HL-60/S4 treated with phorbol 12-myristate 13-acetate at 8.2 ng/mL for 4 days and 3 days (cell line): ENCODE data around the gene PREX1.

Source experiments
- in situ Hi-C: fragments of 300-500 bp; cut with MboI; formaldehyde crosslinking; loops from 2 replicates; pipeline ENCODE4 v1.15.0; 2022; ENCODE audit warnings: low sequenced_read_pairs

The PREX1 gene

DNA sequence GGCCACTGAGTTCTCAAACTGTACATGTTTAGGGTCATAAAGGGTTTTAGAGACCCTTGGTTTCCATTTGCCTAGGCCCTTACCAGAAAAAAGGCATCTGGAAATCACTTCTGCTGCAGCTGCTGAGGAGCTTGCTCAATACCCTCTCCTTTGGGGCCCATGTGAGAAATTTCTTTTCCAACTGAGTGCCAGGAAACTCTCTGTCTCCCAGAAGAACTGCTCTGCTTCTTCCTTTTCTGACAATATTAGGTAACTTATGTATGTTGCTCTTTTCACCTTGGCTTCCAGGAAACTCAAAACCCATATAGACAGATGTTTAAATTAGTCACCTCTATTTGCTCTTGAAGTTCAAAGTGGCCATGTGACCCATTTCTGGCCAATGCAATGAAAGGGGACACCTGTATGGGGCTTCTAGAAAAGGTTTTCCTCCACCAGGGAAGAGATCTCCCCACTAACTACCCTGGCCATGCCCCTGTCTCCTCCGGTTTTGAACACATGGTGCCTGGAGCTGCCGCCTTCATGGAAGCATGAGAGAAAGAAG, 121.6 kb downstream of the PREX1 start:
- in situ Hi-C loops, result no loop called here

DNA sequence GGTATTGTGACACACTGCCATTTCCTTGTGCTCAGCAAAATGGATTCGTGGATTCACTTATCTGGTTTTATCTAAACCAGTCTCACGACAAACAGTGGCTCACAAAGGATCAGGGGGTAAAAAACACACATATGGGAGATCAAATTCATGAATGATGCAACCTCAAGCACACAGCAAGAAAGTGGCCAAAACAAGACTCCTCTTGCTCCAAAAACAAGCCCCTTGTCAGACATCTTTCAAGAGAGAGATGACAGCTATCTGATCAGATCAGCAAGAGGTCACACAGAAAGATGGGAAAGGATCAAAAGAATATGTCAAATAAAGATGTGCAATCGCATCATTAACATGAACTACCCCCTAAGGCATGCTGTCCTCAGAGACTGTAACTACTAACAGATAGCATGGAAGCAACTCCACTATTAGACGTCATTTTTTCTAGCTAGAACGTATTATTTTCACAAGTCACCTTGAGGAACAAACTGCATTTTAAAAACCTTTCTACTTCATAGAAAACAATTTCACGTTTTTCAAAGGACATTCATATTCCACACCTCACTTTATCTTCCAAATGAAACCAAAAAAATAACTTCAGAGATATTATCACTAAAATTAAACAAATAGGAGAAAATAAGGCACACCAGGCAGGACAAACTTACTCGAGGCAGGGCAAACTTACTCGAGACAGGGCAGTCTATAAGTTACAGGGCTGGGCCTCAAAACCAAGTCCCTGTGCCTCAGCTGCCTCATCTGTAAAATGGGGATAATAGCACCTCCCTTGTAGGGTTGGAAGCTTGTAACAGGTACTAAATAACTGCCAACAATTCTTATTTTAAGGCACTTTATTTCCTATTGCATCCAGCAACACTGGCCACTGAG, 122.3 kb downstream of the PREX1 start:
- in situ Hi-C loops, result no loop called here

DNA sequence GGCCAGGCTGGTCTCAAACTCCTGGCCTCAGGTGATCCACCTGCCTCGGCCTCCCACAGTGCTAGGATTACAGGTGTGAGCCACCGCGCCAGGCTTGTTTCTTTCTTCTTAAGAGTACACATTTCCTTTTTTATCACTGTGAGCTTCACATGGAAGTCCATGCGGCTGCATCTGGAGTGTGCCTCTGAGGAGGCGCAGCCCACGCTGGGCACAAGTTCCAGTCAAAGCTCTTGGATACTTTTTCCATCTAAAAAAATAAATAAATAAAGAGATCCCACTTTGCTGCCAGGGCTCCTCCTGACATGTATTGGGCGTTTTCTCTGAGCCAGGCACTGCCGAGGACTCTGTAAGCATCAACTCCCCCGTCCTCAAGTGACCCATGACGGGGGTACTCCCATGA, 123.0 kb downstream of the PREX1 start:
- in situ Hi-C loops, result no loop called here

DNA sequence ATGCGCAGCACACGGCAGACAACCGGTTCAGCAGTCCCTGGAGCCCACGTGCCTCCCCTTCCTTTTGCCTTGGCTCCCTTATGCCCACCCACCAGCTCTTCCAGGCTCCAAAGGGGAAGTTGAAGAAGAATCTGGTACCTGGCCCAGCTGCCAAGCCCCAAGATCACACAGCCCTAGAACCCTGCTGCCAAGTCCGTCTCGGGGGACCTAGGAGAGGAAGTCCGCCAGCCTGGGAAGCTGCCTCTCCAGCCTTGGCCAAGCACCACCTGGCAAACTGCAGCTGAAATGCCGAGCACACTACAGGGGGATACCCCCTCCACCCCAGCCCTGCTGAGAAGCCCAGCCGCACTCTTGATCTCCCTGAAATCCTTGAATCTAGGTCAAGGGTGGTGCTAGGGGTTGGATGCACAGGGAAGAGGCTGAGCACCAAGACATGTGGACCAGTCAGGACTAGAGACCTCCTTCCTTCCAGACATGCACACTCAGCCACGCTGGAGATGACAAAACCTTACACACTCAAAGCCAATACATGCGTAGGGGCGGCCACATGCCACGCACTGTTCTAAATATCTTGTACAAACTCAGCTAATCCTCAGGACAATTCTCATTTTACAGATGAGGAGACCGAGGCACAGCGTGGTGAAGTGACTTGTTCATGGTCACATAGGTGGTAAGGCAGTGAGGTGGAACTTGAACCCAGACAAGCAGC, 124.1 kb downstream of the PREX1 start:
- in situ Hi-C loops, result no loop called here

DNA sequence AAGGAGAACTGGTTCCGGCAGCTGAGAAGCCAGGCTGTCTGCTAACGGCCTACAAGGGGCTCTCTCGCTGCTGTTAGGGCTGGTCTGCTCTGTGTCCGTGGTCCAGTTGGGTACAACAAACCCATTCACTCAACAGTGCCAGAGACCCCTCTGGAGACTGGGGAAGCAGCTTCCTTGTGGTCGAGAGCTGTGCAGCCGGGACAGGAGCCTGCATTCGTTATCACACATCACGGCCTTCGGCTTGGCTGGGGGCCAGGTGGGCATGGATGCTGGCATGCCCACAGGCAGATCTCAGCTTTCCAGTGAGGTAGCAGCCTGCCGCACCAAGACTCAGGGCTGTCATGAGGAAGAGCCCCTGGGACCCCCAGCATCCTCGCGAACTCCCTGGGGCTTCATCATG, 124.7 kb downstream of the PREX1 start:
- in situ Hi-C loops, result no loop called here

DNA sequence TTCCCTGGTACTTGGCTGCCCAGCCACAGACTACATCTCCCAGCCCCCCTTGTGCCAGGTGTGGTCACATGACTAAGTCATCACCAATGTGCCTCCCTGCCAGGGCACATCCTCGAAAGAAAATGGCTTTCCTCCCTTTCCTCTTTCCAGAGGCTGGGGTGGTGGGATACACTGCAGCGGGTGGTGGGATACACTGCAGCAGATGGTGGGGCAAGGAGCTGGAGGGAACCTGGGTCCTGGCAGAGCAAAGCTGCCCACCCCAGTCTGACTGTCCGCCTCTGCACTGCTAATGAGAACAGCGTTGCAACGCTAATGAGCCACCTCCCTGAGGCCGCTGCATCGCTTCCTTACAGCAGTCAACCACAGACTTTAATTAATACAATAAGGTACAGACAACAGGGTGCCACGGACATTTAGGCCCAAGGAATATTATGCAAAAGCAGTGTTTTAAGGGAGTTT, 125.3 kb downstream of the PREX1 start:
- in situ Hi-C loops, result no loop called here

DNA sequence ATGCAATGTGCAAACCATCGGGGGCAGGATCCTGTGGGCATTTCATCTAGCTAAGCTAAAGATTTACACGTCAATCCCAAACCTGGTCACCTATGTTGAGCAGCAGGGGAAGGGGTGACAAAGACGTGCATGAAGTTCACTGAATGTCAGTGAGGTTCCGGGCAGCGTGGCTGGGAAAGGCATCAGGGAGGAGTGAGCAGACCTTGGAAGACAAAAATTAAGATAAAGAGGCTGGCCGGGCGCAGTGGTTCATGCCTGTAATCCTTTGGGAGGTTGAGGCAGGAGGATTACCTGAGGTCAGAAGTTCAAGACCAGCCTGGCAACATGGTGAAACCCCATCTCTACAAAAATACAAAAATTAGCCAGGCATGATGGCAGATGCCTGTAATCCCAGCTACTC, 126.1 kb downstream of the PREX1 start:
- in situ Hi-C loops, result no loop called here

DNA sequence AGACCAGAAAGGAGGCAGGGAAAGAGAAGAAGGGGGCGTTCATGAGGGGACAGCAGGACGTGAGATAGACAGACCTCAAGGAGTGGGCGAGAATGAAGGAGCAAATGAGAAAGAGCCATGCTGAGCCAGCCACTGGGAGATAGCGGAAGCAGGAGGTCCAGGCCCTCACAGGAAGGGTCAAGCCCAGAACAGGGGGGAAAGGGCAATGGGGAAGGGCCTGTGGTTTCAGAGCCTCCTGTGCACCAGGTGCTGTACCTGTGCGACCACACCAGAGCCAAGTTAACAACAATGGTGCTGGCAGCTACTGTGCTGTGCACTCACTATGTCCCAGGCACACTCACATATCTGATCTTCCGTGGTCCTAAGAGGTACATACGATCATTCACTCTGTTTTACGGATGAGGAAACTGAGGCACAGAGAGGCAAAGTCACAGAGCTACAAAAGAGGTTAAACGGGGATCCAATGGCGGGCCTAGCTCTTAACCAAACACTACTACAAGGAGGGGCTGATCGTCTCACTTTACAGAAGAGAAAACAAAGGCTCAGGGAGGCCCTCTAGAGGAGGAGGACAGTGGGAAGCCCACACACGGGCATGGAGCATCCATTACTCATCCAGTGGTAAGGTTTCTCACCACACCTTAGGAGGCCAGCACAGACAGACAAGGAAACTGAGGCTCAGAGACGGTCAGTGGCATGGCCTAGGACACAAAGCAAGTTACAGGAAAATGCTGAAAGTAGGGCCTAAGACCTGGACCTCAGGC, 129.1 kb downstream of the PREX1 start:
- in situ Hi-C loops, result no loop called here

DNA sequence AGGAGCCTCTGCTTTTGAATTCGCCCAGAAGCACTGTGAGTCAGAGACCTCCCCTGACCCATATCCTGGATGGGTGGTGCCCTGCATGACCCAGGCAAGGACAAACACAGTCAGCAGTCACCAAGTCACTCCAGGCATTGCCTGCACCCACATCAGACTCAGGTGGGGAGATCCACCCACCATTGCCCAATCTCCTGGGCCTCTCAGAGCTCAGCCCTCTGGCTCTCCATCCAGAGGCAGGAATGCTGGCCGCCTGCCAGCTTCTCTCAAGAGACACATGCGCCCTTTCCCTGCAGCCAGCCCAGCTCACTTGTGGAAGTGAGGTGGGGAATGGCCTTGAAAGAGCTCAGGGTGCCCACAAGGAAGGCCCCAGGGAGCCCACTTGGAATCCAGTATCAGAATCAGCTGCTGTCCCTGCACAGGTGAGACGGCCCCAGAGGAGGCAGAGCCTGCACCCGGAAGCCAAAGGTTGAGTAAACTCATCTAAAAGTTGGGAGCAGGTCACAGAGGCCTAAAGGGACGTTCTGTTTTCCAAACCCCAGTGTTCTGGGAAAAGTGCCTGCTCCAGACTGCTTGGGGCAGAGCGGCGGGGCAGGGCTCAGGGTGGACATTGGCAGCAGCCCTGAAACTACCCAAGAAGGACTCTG, 129.8 kb downstream of the PREX1 start:
- in situ Hi-C loops, result no loop called here

DNA sequence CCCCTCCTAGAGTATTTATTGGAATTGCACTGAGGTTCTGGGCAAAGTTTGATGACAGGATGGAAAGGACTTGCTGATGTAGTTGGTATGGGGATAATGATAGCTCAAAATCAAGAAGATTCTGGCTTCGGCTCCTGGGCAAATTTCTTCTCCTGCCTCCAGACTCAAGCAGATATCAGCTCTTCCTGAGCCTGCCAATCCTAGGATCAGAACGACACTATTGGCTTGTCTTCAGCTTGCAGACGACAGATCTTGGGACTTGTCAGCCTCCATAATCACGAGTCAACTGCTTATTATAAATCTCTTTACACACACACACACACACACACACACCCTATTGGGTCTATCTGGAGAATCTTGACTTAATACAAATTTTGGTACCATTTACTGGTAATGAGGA, 131.1 kb downstream of the PREX1 start:
- in situ Hi-C loops, result no loop called here

DNA sequence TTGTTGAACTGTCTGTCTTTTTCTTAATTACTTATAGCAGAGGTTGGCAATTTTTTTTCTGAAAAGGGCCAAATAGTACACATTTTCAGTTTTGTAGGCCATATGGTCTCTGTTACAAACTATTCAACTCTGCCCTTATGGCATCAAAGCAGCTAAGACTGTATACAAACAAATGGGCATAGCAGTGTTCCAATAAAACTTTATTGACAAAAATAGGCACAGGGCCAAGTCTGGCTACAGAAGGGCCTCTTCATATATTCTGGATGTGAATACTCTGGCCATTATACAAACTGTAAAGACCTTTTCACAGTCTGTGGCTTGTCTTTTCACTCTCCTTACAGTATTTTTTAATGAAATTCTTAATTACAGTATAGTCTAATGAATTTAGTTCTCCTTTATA, 132.1 kb downstream of the PREX1 start:
- in situ Hi-C loops, result no loop called here

DNA sequence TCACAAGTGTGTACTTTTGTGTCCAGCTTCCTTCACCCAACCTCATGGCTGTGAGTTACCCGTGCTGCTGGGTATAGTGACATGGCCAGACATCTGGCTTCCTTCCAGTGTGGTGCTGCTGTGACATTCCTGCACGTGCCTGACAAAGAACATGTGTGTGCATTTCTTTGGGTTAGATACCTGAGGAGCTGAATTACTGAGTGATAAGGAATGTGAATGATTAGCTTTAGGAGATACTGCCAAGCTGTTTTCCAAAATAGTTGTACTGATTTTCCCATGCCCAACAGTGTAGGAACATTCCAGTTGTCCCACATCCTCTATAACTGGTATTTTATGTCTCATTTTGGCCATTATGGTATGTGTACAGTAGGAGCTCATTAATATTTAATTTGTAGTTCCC, 132.5 kb downstream of the PREX1 start:
- in situ Hi-C loops, result no loop called here

DNA sequence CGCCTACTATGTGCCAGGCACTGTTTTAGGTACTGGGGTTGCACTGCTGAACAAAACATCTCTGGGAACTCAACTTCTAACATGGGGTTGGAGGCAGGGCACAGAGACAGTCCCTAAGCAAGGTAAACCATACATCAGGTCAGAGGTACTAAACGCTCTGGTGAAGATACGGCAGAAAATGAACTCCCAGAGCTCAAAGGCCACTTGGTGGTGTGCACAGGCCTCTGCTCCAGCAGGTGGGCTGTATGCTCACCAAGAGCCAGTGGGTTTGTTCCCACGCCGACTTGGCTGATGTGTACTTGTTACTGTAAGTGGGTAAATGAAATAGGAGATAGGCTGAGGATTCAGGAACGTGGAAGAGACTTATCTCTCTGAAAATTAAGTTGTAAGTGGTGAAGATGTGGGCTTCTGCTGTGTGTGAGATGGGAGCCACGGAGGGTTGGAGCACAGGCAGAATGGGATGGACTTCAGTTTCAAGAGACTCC, 133.4 kb downstream of the PREX1 start:
- in situ Hi-C loops, result no loop called here

DNA sequence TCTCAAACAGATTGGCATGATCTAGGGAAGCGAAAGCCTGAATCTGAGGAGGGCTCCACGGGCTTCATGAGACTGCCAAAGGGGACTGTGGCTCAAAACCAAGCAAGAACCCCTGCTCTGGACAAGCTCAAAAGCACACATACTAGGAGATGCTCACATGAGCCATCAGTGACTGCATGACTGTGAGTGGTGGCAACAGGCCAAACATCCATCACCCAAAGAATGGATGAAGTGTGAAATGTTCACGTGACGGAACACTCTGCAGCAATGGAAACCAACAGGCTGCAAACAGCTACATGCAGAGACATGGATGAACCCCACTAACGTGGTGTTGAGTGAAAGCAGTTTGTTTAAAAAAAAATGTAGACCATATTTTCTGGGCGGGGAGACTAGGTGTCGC, 136.3 kb downstream of the PREX1 start:
- in situ Hi-C loops, result no loop called here

DNA sequence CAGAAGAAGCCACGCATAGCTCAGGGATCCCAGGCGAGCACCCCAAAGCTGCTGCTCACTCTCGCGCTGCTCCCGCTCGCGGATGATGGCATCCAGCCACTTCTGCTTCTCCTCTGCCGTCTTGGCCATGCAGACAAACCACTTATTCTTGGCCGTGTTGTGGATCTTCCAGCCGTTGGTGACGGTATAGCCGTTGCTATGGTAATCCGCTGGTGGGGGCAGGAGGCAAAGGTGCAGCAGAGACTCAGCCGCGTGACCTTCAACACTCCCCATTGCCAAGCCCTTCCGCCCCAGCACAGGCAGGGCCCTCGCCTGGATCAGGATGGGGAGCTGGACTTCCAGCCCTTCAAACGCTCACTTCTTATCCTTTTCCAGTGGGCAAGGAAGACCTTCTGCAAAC, 136.9 kb downstream of the PREX1 start:
- in situ Hi-C loops, result no loop called here

DNA sequence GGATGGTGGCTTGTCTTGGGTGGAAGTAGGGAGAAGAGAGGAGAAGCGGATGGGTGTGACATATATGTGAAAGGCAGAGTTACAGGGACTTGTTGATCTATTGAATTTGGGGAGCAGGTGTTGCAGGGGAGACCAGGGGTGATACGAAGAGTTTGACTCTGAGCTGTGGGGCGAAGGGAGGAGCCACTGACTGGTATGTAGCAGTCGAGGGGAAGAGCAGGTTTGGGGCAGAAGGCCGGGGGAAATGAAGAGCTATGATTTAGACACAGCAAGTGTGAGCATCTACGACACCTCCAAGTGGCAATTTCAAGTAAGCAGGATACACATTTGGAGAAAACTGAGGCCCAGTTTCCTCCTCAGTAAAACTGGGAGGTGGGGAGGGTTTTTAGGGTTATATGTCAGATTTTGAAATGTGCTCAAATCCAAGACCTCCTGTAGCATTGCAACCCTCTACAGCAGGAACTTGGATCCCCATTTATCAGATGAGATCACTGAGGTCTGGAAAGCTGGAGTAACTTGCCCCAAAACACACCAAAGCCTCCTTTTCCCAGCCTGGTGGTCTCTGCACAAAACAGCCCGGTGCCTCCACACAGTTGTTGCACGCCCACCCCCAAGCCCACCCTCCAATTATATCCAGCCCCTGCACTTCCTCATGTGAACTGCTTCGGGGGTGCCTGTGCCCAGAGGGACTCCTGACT, 137.8 kb downstream of the PREX1 start:
- in situ Hi-C loops, result no loop called here

DNA sequence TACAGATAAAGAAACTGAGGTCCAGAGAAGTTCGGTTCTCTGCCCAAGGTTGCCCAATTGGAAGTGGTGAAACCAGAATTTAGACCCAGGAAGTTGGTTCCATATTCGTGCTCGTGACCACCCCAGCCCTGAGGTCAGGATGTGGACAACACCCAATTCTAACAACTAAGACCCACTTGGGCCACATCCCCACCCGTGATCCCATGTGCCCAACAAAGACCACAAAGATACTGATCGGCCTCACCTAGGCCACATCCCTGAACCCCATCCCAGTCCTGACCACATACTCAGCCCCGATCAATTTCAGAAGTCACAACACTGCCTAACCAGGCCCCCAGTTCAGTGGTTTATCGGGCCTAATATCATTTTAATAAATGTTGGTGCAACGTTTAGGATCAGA, 138.4 kb downstream of the PREX1 start:
- in situ Hi-C loops, result no loop called here

DNA sequence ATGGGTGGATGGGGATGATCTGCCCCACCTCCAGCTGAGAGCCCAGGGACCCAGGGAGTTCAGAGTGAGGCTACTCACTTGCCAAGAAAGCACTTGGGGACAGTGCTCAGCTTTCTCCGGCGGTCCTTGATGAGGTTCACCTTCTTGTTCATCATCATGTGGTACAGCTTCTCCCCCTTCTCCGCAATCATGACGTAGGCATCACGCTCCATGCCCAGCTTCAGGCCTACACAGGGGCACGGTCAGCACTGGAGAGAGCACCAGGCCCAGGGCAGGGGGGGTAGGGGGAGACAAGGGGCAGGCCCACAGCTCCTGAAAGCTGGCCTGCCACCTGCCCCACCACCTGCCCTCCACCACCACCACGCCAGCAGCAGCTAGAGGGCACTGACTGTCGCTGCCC, 139.2 kb downstream of the PREX1 start:
- in situ Hi-C loops, result no loop called here

DNA sequence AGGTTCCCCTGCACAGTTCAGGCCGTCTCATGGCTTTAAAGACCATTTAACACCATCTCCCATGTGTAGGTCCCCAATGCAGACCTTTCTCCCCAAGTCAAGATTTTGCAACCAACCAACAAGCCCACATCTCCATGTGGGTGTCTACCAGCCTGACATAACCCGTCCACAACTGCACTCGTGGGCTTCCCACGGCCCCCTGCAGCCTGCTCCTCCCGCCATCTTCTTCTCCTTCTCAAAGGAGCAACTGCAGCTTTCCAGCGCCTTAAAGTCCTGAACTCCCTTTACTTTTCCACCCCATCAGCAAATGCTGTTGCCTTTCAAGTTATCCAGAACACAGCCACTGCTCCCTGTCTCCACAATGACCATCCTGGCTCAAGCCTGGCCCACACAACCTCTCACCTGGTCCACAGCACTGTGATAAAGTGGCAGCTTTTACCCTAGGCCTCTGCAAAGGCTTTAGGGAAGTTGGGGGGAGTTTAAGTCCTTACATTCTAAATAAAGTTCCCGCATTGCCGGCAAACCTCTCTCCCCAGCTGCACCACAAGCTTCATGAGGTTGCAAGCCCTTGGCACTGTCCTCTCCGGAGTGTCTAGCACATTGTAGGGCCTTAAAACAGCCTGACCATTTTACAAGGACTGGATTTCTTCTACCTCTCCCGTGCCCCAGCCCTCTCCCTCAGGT, 140.5 kb downstream of the PREX1 start:
- in situ Hi-C loops, result no loop called here
